OCI-LY3 (cell line): Measurements from ENCODE around the gene LSM6.

Source experiments
- EZH2phosphoT487 ChIP-seq: fragments of 200-600 bp; shearing (Covaris generic); IDR thresholded peaks from 2 replicates; pipeline ENCODE4 v1.6.1; 2018; ENCODE audit warnings: antibody characterized with exemption, mixed run types, low read depth
- TF ChIP-seq, protein P1 (sequence below): fragments of 200-600, 300-600 bp; sonication (generic); IDR thresholded peaks from 2 replicates; pipeline ENCODE4 v1.5.1; 2014; ENCODE audit warnings: antibody characterized with exemption, low read length, low read depth

DNA sequence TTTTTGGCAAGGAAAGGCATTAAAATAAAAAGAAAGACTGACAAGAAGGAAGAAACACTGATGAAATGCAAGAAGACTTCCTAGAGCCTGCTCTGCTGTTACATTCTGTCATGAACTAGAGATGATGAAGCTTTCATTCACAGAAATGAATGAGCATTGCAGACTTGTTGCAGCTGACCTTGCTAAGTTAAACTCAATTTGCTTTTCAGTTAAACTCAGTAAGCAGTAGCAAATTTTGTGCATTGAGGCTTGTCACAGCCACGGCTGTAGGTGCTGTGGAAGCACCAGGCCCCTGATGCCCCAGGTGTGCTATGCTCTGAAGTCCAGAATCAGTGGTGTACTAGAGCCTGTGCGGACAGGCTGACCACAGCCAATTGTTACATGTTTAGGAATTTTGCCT lies 39.6 kb upstream of the LSM6 start:
- TF ChIP-seq, protein P1, sequence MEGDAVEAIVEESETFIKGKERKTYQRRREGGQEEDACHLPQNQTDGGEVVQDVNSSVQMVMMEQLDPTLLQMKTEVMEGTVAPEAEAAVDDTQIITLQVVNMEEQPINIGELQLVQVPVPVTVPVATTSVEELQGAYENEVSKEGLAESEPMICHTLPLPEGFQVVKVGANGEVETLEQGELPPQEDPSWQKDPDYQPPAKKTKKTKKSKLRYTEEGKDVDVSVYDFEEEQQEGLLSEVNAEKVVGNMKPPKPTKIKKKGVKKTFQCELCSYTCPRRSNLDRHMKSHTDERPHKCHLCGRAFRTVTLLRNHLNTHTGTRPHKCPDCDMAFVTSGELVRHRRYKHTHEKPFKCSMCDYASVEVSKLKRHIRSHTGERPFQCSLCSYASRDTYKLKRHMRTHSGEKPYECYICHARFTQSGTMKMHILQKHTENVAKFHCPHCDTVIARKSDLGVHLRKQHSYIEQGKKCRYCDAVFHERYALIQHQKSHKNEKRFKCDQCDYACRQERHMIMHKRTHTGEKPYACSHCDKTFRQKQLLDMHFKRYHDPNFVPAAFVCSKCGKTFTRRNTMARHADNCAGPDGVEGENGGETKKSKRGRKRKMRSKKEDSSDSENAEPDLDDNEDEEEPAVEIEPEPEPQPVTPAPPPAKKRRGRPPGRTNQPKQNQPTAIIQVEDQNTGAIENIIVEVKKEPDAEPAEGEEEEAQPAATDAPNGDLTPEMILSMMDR: no peak
- TF ChIP-seq EZH2phosphoT487: no peak
